ENCODE results near the gene C20orf144. TPM values are rescaled to one million over a fixed set of nuclear protein-coding genes. Genes with fewer than 3 reads are reported as not detected.

C20orf144 gene
- total RNA-seq, 4 donors from 2014 or later = not detected

GRCh38 chr20:33681288-33681687 lies 19.2 kb downstream of the C20orf144 start:
- TF ChIP-seq, protein P1, sequence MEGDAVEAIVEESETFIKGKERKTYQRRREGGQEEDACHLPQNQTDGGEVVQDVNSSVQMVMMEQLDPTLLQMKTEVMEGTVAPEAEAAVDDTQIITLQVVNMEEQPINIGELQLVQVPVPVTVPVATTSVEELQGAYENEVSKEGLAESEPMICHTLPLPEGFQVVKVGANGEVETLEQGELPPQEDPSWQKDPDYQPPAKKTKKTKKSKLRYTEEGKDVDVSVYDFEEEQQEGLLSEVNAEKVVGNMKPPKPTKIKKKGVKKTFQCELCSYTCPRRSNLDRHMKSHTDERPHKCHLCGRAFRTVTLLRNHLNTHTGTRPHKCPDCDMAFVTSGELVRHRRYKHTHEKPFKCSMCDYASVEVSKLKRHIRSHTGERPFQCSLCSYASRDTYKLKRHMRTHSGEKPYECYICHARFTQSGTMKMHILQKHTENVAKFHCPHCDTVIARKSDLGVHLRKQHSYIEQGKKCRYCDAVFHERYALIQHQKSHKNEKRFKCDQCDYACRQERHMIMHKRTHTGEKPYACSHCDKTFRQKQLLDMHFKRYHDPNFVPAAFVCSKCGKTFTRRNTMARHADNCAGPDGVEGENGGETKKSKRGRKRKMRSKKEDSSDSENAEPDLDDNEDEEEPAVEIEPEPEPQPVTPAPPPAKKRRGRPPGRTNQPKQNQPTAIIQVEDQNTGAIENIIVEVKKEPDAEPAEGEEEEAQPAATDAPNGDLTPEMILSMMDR (IDR thresholded peaks at IDR 0.05) = no peak
- TF ChIP-seq POLR2A (IDR thresholded peaks at IDR 0.05) (no peak), EP300 (IDR thresholded peaks at IDR 0.05) (no peak)
- no peak overlapping the region for H3K4me3 ChIP-seq
- H3K9me3 ChIP-seq = no peaks in the 10 kb centered on the region
- WGBS, 2 donors = 89 to 90% methylated on average over 5 of the region's 5 CpGs
- no peaks in the 10 kb centered on the region for H3K36me3 ChIP-seq
- H3K27me3 ChIP-seq = no peaks in the 10 kb centered on the region
- H3K27ac ChIP-seq = no peak overlapping the region
- DNase-seq (ENCODE audit: low spot score in 2 of 2) = no peak
- H3K4me1 ChIP-seq = peaks cover 0 to 27% (median 13%) of the 10 kb centered on the region in 4 donors

GRCh38 chr20:33681728-33682353 lies 19.7 kb downstream of the C20orf144 start:
- Histone ChIP-seq H3K27ac (no peak overlapping the region), H3K27me3 (no peaks in the 10 kb centered on the region), H3K4me1 (peaks cover 0 to 25% (median 9%) of the 10 kb centered on the region in 4 donors), H3K9me3 (no peaks in the 10 kb centered on the region), H3K4me3 (no peak overlapping the region), H3K36me3 (no peaks in the 10 kb centered on the region)
- TF ChIP-seq, protein P1 (IDR thresholded peaks at IDR 0.05) = no peak
- TF ChIP-seq POLR2A (IDR thresholded peaks at IDR 0.05) = no peak
- TF ChIP-seq EP300 (IDR thresholded peaks at IDR 0.05) = no peak
- no peak for DNase-seq (ENCODE audit: low spot score in 2 of 2)
- 86% methylated on average over 9 of the region's 9 CpGs for WGBS, 2 donors

DNA sequence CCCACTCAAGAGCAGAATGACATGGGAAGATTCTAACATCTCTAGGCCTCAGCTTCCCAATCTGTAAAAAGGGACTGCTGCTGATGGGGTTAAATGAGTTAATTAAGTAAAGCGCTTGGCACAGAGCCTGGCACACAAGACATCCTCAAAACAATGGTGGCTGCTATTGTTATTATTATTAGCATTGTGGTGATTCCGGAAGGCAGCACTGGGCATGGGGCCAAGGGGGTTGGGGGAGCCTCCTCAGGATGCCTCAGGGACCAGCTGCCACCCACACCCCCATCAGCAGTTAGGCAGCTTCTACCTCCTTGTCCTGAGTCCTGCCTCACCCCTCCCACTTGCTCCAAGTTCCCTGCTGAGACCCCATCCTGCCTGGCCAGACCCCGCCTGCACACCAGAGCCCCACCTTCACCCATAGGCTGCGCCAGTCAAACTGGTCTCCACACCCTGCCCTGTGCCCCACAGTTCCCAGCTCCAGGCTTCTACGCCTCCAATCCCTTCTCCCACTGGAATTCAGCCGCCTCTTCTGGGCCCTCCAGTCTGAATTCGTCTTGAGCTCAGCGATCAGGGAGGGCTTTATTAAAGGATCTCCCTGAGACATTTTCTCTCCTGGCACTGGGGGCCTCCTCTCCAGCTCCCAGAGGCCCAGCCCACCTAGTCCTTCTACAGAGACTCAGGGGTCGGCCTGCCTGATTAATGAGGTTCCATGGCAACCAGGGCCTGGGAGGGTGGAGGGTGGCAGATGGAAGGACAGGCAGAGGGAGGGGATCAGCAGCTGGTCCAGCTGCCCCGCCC lies 22.6 kb downstream of the C20orf144 start:
- 34 to 36% methylated on average over 9 to 10 of the region's 10 CpGs for WGBS, 2 donors
- Histone ChIP-seq H3K4me1 (peaks cover 0 to 25% (median 10%) of the 10 kb centered on the region in 4 donors), H3K4me3 (no peak overlapping the region), H3K27ac (no peak overlapping the region), H3K9me3 (no peaks in the 10 kb centered on the region), H3K36me3 (no peaks in the 10 kb centered on the region), H3K27me3 (no peaks in the 10 kb centered on the region)
- TF ChIP-seq POLR2A (IDR thresholded peaks at IDR 0.05) (no peak), EP300 (IDR thresholded peaks at IDR 0.05) (no peak)
- TF ChIP-seq, protein P1 (IDR thresholded peaks at IDR 0.05) = no peak
- no peak for DNase-seq (ENCODE audit: low spot score in 2 of 2)

DNA sequence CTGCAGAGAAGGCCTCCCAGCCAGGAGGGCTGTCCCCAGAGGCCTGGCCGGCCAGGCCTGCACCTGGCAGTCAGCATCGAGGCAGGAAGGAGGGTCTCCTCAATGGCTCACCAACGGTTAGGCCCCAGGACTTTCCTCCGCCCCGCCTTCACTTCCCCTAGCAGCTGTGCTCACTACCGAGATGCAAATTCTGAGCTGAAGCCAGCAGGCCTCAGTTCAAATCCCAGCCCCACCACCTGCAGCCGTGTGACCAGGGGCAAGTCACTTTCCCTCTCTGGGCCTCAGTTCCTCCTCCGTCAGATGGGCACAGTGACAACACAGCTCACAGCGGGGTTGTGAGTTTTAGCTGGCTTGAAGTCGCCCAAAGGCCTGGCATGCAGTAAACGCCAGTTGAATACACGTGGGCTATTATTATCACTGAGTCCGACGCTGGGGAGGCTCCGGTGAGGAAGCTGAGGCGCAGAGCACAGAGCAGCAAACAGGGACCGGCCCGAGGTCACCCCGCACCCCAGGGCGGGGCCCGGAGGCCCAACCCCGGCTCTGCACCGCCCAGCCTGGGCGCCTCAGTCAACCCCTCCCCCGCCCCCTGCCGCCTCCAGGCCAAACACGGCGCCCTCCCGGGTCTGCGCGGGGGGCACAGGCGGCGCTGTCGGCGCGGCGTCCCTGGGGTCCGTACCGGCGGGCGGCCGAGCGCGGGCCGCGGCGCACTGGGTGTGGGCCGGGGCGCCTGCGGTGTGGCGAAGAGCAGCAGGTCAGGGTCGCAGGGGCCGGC lies 23.4 kb downstream of the C20orf144 start:
- H3K4me1 ChIP-seq = peaks cover 0 to 28% (median 10%) of the 10 kb centered on the region in 4 donors
- WGBS, 2 donors = 0 to 2% methylated on average over 17 to 49 of the region's 53 CpGs
- TF ChIP-seq, protein P1 (IDR thresholded peaks at IDR 0.05) = no peak
- peak overlapping the region in 1 of 4 donors; percentile 79 for H3K27ac ChIP-seq
- no peak for DNase-seq (ENCODE audit: low spot score in 2 of 2)
- no peaks in the 10 kb centered on the region for H3K36me3 ChIP-seq
- H3K9me3 ChIP-seq = no peaks in the 10 kb centered on the region
- peak overlapping the region; percentile 19 to 54 (median 25) for H3K4me3 ChIP-seq
- H3K27me3 ChIP-seq = no peaks in the 10 kb centered on the region
